CD4-positive, alpha-beta T cell treated with Interferon alpha-2 for 1 hour (primary cell): ENCODE measurements around the gene IRAK1.
A peak's percentile ranks its signal among the peaks of the same experiment; 100 is the strongest.

Experiments
- DNase-seq, 2 donors: peaks; one replicate each; pipeline ENCODE4 v3.0.0-alpha.2; 2020 to 2022

Gene IRAK1

DNA sequence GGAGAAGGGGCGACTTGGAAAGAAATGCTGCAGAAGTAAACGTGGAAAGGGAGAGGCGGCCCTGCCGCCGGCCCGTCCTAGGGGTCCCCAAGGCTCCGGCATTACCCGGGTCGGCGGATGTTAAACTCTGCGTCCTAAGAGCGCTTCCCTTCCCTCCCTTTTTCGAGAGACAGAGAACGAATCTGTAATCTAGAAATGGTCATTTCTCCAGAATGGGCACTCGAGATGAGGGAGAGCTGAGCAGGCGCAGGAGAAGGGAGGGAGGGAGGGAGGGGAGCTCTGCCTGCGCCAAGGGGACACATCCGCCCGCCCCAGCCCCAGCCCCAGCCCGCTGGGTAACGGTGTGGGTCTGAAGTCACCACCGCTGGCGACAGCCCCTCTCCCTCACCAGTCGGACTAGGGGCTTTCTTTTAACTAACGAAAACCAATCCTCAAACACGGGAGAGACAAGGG lies 49.8 kb downstream of the IRAK1 start:
- DNase-seq, result no peak

DNA sequence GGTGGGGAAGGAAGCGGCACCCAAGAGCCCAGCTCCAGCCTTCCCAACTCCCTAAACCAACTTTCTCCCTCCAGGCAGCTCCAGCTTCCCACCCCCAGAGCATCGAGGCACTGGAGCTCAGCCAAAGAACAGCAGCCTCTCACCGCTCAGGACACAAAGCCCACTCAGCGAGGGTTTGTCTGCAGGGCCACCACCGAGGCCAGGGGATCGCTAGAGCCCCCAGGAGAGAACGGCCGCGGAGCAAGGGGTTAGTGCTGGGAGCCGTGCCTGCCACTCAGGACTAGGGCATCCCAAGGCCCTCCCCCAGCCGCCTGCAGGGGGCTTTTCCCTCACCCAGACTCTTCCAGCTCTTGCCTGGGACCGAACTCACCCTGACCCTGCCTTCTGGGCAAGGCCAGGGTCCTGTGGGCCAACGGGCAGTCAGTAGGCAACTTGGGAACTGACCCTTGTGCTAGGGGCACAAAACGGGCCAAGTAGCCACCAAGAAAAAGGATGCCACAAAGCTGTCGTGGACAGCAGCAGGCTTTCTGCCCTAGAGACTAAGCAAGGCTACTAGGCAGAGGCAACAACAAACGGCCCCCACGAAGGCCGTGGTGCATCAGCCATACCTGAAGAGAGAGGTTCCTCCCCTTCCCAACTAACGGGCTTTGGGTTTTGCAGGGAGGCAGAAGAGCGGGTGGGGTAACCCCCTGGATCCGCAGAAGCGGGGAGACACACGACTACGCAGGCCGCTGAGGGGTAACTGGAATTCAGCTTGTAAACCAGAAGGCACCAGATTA lies 50.4 kb downstream of the IRAK1 start:
- DNase-seq, result no peak

DNA sequence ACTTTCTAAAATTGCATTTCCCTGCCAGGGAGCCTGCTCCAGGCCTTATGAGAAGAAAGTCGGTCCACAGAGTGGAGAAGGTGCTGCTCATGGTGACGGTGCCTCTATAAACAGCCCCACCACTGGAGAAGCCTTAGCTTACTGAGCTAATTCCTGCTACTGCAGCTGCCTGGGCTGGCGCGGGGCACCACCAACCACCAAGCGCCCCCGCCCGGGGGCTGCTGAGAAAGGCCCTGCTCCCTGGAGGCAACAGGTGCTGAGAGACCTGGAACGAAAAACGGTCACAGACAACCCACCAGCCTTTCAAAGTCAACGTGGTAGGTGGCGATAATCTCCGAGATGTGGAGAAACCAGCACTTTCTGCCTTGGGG lies 51.0 kb downstream of the IRAK1 start:
- DNase-seq, result peak; percentile 60 to 64

DNA sequence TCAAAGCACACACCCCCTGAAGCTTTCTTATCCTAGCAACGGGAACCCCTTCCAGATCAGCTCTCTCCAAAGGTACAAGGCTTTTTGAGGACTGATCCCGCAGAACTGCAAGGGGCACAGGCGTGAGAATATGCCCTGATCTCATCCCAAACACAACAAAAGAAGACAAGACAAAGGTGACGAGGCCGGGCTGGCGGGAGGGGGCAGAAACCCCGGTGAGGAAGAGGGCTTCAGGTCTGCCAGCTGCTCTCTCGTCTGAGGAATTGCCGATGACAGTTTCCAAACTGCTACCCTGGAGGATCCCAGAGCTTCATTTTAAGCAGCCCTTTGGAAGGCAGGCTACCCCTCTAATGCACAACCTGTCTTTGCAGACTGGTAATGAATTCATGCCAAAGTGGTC lies 51.4 kb downstream of the IRAK1 start:
- no peak for DNase-seq

DNA sequence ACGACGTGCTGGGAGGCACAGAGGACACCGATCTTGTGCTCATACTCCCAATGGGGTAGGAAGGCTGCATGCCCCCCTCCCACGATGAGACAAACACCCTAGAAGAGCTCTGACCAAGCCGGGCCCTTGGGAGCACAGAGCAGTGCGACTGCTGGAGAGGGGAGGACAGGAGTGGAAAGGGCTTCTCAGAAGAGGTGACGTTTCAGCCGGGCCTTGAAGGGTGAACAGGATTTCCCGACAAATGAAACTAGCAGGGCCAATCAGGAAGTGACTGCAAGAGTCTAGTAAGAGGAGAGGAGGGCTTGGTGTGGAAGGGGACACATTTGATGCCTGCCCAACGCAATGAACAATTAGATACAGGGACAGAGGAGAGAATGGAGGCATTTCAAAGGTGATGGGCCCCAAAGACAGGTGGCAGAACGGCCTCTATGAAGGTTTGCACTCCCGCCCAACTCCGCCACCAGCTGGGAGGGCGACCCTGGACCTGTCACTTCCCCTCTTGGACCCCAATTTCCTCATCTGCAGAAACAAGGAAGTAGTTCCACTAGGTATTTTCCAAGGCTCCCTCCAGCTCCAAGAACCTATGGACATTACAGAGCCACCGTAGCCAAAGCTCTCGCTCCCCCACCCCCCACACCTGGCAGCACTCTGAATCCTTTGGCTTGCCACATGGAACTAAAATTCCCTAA lies 52.0 kb downstream of the IRAK1 start:
- DNase-seq, result peak; percentile 80 to 86

DNA sequence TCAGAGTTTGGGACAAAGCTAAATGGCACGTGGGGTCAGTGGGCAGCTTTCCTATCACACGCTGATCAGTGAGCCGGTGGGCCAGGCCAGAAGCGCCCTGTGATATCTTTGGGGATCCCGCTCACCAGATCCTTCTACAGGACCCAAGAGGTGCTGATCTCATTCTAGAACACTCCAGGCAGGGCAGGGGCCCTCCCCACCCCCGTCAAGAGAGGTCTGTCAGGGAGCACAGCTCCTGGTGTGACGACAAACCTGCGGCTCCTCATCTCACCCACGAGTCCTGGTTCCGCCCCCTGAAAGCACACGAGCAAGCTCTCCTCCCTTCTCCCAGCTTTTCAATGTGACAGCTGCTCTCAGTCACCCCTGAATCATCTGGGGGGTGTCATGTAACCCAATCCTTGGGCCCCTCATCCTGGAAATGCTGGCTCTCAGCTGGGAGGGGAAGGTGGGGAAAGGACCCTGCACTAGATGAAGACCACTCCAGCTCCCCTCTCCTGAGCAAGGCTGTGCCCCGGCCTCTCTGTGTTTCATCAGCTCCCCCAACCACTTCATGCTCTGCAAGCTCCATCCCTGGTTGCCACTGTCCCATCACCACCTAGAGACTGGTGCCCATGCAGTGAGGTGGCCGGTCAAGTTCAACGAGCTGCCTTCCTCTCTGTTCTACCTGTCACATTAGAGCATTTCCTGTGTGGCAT lies 52.7 kb downstream of the IRAK1 start:
- peak; percentile 56 to 65 for DNase-seq

DNA sequence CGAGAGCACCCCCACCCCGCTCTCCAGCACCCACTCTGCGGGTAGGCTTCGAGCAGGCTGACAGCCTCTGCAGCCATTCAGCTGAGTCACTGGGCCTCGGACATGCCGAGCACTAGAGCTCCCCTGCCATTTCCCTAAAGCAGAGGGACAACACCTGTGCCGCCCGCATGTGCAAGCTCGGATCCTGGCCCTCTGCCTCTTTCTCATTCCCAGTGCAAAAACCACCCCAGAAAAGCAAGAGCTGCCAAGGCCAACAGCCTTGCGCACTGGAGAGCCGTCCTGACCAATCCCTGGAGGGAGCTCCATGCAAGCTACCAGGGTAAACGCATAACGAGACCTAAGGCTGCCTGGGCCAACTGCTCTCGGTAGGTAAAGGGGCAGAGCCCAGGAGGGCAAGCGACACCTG lies 53.4 kb downstream of the IRAK1 start:
- DNase-seq, result no peak

DNA sequence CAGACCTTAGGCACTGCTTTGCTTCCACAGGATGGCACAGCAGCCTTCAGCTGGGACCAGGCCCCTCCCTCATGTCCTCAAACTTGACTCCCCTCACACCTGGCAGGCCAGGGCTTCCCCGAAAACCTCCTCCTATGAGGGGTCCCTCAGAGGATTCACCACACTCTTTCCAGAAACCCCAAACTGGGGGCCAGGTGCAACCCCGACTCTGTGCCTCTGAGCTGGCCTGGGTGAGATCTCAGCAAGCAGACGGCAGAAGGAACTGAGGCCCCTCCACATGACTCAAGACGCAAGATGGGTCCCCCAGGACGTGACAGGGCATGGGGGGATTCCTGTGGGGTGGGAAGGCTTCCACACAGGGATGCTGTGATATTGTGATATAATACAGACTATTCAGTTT lies 54.3 kb downstream of the IRAK1 start:
- no peak for DNase-seq

DNA sequence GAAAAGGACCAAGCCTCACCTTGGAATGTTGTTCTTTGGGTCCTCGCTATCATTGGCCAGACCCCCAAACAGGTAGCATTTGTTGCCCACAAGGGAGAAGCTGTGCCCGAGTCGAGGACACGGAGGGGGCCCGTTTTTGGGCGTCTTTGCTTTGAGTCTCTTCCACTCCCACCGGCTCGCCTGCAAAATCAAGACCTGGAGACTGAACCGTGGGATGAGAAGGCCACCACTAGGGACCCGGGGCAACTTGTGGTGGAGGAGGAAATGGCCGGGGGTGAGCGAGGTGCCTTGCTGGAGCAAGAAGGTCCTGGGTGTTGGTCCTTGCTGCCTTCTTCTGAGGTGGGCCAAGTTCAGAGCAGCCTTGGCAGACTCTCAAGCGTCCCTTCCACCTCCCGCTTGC lies 55.6 kb downstream of the IRAK1 start:
- no peak for DNase-seq

DNA sequence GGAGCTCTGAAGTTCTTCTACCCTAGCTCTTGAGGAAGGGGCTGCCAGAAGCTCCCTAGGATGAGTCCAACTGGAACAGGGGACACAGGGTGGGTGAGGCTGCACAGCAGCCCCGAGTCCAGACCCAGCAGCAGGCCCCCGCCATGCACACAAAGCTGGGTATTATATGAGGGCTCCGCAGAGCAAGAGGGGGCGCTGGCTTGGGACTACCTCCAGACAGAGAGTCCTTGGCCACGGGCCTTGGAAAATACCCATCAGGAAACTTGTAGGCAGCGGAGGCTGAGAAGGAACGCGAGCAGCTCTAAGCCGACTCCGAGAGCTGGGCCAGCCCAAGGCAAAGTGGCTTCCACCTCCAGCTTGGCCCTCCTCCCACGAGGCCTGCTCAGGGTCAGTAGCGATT lies 56.2 kb downstream of the IRAK1 start:
- no peak for DNase-seq

DNA sequence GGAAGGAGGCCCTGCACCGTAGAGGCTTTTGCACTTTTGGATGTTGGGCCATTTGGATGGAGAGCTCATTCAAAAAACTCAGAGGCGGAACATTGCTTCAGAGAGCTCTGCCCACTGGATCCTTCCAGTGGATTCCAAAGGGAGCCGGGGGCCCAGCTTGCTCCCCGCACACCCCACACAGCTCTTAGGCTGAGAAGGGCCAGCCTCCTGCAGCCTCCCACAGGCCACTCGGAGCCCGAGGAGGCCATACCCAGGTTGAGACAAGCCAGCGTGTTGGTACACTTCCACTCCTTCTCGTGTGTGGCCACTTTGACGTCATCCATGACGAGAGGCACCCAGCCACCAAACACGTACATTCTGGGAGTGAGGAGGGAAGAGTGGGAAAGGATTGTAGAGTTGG lies 58.4 kb downstream of the IRAK1 start:
- DNase-seq, result no peak

DNA sequence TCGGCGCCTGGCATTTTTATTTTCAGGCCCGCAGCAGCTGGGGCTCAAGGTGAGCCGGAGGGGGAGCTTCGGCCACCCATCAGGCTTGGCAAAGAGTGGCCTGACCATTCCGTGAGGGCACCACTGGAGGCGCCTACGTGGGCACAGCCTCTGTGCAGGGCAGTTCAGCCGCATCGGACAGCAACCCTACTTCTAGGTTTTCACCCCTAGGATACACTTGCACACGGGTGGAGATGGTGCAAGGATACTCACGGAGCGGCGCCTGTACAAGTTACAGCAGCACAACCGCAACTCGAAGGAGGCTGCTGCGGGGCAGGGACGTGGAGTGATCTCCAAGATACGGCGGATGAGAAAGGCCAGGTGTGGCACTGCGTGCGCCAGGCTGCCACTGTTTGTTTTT lies 58.9 kb downstream of the IRAK1 start:
- no peak for DNase-seq
